K562 (cell line): Measurements from ENCODE around the gene ABI2. TPM values are rescaled to one million over a fixed set of nuclear protein-coding genes. Genes with fewer than 3 reads are reported as not detected.
"Not testable (repeated sequence)": the region's sequence is repeated elsewhere in the genome, so short reads cannot be mapped to it uniquely, and the experiment has no call there.

Source experiments
- ATAC-seq: fragments of 200-7000 bp; cut with Tn5 transposase; 3 replicates; pipeline ENCODE4 v1.9.1; 2020; ENCODE audit warnings: moderate library complexity
- BruUV-seq: library from RNA; stranded (reverse); fragments of 400-500 nt; replicated peaks from 2 replicates; lab custom pipeline; 2021; lab: Mats Ljungman, UMichigan
- CTCF ChIA-PET: fragments of 300-600 bp; formaldehyde crosslinking; extraction: SDS; loops from one replicate; lab custom pipeline; 2021; ENCODE audit warnings: low intra/inter-chr PET ratio; lab: Yijun Ruan, JAX
- POLR2A ChIA-PET: fragments of 300-600, 350-650 bp; sonication (Branson Sonifier 250); formaldehyde crosslinking; extraction: SDS; loops from one replicate; lab custom pipeline; 2021; ENCODE audit warnings: antibody characterized with exemption, inconsistent platforms; lab: Yijun Ruan, JAX
- DNase-seq, 4 experiments: peaks; one replicate each; pipeline versions ENCODE4 v3.0.0 to v3.0.0-alpha.2; 2011 to 2018; ENCODE audit warnings: low spot score in 3 of 4, mixed read lengths in 3 of 4; ENCODE audit errors: extremely low read depth in 1 of 4
- FAIRE-seq: peaks from 2 replicates; lab custom pipeline; 2011; peaks lifted over from hg19 to GRCh38; lab: Jason Lieb, UNC
- H2AFZ ChIP-seq: 2 replicates; pipeline ENCODE4 v1.6.0; 2011; ENCODE audit warnings: low read depth, low read length, control low read depth, inconsistent platforms
- H3K27ac ChIP-seq: fragments of 200-600 bp; 3 replicates; pipeline ENCODE4 v1.8.0; 2011; ENCODE audit warnings: low read depth, mild to moderate bottlenecking, control low read depth, inconsistent platforms, low read length, moderate library complexity, mixed read lengths; ENCODE audit errors: extremely low read depth
- H3K27me3 ChIP-seq, 2 experiments: fragments of 300-600 bp in 1 of 2; 2 replicates in 1 of 2; 3 replicates in 1 of 2; pipeline versions ENCODE4 v1.6.0 to v1.8.0; 2011; ENCODE audit warnings: inconsistent platforms in 2 of 2, low read length in 2 of 2, mild to moderate bottlenecking in 1 of 2, mixed read lengths in 1 of 2, moderate library complexity in 1 of 2; ENCODE audit not compliant: control insufficient read depth in 2 of 2, insufficient read depth in 2 of 2
- H3K36me3 ChIP-seq: fragments of 300-600 bp; 3 replicates; pipeline ENCODE4 v1.8.0; 2011; ENCODE audit warnings: mild to moderate bottlenecking, low read length, inconsistent platforms; ENCODE audit not compliant: control insufficient read depth, insufficient read depth
- H3K4me1 ChIP-seq, 2 experiments: fragments of 200-600 bp in 1 of 2; replicated peaks in 1 of 2; 2 replicates in 1 of 2; 3 replicates in 1 of 2; pipeline versions ENCODE4 v1.5.1 to v1.8.0; 2011; ENCODE audit warnings: inconsistent platforms in 2 of 2, low read length in 2 of 2, mild to moderate bottlenecking in 1 of 2, mixed read lengths in 1 of 2, moderate library complexity in 1 of 2; ENCODE audit not compliant: control insufficient read depth in 2 of 2, insufficient read depth in 2 of 2
- H3K4me2 ChIP-seq: 2 replicates; pipeline ENCODE4 v1.6.1; 2011; ENCODE audit warnings: low read length, control low read depth, inconsistent platforms, mixed read lengths; ENCODE audit not compliant: insufficient read depth
- H3K4me3 ChIP-seq: fragments of 200-600 bp; sonication (generic), shearing (Covaris generic); 2 replicates; pipeline ENCODE4 v1.5.1; 2016; ENCODE audit warnings: control low read depth, inconsistent platforms
- H3K79me2 ChIP-seq: fragments of 200-600 bp; 3 replicates; pipeline ENCODE4 v1.8.0; 2011; ENCODE audit warnings: low read length, inconsistent platforms; ENCODE audit not compliant: control insufficient read depth, insufficient read depth
- H3K9ac ChIP-seq, 2 experiments: 2 replicates each; pipeline versions ENCODE4 v1.6.0 to v1.6.1; 2011; ENCODE audit warnings: low read depth in 2 of 2, low read length in 2 of 2, control low read depth in 1 of 2, inconsistent platforms in 1 of 2, mild to moderate bottlenecking in 1 of 2, mixed read lengths in 1 of 2; ENCODE audit not compliant: insufficient read depth in 1 of 2
- H3K9me1 ChIP-seq: one replicate; pipeline ENCODE4 v1.6.0; 2011; ENCODE audit warnings: inconsistent platforms, mild to moderate bottlenecking, low read length, moderate library complexity; ENCODE audit not compliant: control insufficient read depth, insufficient read depth
- H3K9me3 ChIP-seq: replicated peaks from 2 replicates; pipeline ENCODE4 v1.5.1; 2011; ENCODE audit warnings: low read depth, low read length, inconsistent platforms; ENCODE audit not compliant: control insufficient read depth, insufficient read depth
- H4K20me1 ChIP-seq: replicated peaks from 2 replicates; pipeline ENCODE4 v1.6.1; 2011; ENCODE audit warnings: low read length, inconsistent platforms, mixed read lengths; ENCODE audit not compliant: control insufficient read depth, insufficient read depth
- CTCF ChIP-seq, 3 experiments: IDR thresholded peaks in 2 of 3; conservative IDR thresholded peaks in 1 of 3; 2 replicates each; pipeline ENCODE4 v1.5.1; 2011 to 2012; ENCODE audit warnings: low read length in 3 of 3, mild to moderate bottlenecking in 3 of 3, control low read depth in 2 of 3, improper control_type of control experiment in 1 of 3, inconsistent platforms in 1 of 3, low read depth in 1 of 3, mixed read lengths in 1 of 3, moderate library complexity in 1 of 3; ENCODE audit not compliant: insufficient read depth in 2 of 3
- ZNF75A ChIP-seq: fragments of 450-650 bp; formaldehyde crosslinking; IDR thresholded peaks from 2 replicates; pipeline ENCODE4 v1.4.0; 2020; ENCODE audit warnings: mild to moderate bottlenecking
- WGBS: fragments of 100-300 bp; shearing (Covaris generic); methylation state at CpG from one replicate; pipeline ENCODE4 v1.1.6; 2016; ENCODE audit warnings: low coverage, mixed read lengths; ENCODE audit not compliant: insufficient coverage; ENCODE audit errors: missing lambda C conversion rate; 5-methylcytosine and 5-hydroxymethylcytosine counted together
- in situ Hi-C: fragments of 300-500 bp; cut with MboI; formaldehyde crosslinking; loops from 4 replicates; pipeline ENCODE4 v1.15.0; 2018; ENCODE audit warnings: inconsistent platforms, mixed read lengths
- intact Hi-C: fragments of 100-400 bp; cut with micrococcal nuclease; formaldehyde crosslinking; loops from 2 replicates; pipeline ENCODE4 v1.14.2; 2022
- polyA plus RNA-seq, 8 experiments: library from polyadenylated mRNA; depleted of rRNA in 4 of 8; stranded (reverse) in 5 of 8; unstranded in 3 of 8; fragments of >200 nt; fragmentation: Nextera tagmentation in 2 of 8; fragmentation: Illumina TruSeq in 1 of 8; extraction: Ambion mirVana in 2 of 8; extraction: Trizol in 1 of 8; gene quantifications; 2 replicates each; pipeline versions ENCODE4 v1.2.1 to v1.2.3, GENCODE V29; 2011 to 2014; ENCODE audit warnings: inconsistent platforms in 1 of 8, missing spikeins in 1 of 8
- total RNA-seq, 7 experiments: library from RNA; depleted of rRNA in 6 of 7; stranded (reverse); fragments of >200 nt in 6 of 7; fragmentation: Illumina TruSeq in 2 of 7; extraction: Trizol in 2 of 7; gene quantifications; 2 replicates each; pipeline versions ENCODE4 v1.2.1 to v1.2.3, GENCODE V29; 2011 to 2021; ENCODE audit warnings: low replicate concordance in 1 of 7

The ABI2 gene
- total and polyA plus RNA-seq, 9 of the 15 experiments (the other 6 are each of a cell fraction or from before 2014, with no cell fraction given), result 5.3 to 24.3 (median 12.2) TPM

GRCh38 chr2:203372706-203373105, 44.5 kb downstream of the ABI2 start:
- no CpG with 5 or more reads among the region's 31 CpGs for WGBS
- POLR2A ChIA-PET, DNase-seq, H3K9me3 ChIP-seq, H3K9me1 ChIP-seq, BruUV-seq, H3K79me2 ChIP-seq, intact Hi-C loops, H3K36me3 ChIP-seq, H3K4me1 ChIP-seq, H3K27me3 ChIP-seq, FAIRE-seq, H3K9ac ChIP-seq, ATAC-seq, H2AFZ ChIP-seq, CTCF ChIA-PET, H4K20me1 ChIP-seq, H3K4me3 ChIP-seq, H3K27ac ChIP-seq, in situ Hi-C loops, H3K4me2 ChIP-seq: not testable (repeated sequence)

GRCh38 chr2:203376173-203376572, 48.0 kb downstream of the ABI2 start:
- no peak for ATAC-seq
- H3K9me1 ChIP-seq, result no peaks in the 10 kb centered on the region
- POLR2A ChIA-PET, result no interaction called here
- no peak overlapping the region for H3K27ac ChIP-seq
- H3K9ac ChIP-seq, result no peak overlapping the region
- in situ Hi-C loops, result no loop called here
- H3K36me3 ChIP-seq, result no peaks in the 10 kb centered on the region
- intact Hi-C loops, result no loop called here
- BruUV-seq, result no TSS peak
- TF ChIP-seq CTCF (IDR thresholded peaks at IDR 0.05 in 2 of 3, conservative IDR thresholded peaks at IDR 0.05 in 1 of 3; ENCODE audit: insufficient read depth in 2 of 3, low read depth in 1 of 3, low read length in 3 of 3) (peak in 1 of 3 experiments; percentile 14; a peak in 2 of 6 replicates), ZNF75A (CRISPR knock-in tag) (no peak)
- FAIRE-seq, result no peak
- no peaks in the 10 kb centered on the region for H3K79me2 ChIP-seq
- H4K20me1 ChIP-seq, result no peaks in the 10 kb centered on the region
- no peak overlapping the region for H2AFZ ChIP-seq
- H3K27me3 ChIP-seq, result no peaks in the 10 kb centered on the region
- no peaks in the 10 kb centered on the region for H3K9me3 ChIP-seq
- no peak for DNase-seq
- no peak overlapping the region for H3K4me2 ChIP-seq
- no peaks in the 10 kb centered on the region for H3K4me1 ChIP-seq
- CTCF ChIA-PET, result no interaction called here
- H3K4me3 ChIP-seq, result no peak overlapping the region
